Measurements from ENCODE around the gene ELL2.

Gene ELL2

GRCh38 chr5:95956021-95956899 lies 5.4 kb downstream of the ELL2 start:
- DNase-seq (ENCODE audit: low spot score), result no peak

- no peak for DNase-seq (ENCODE audit: low spot score)
Measured at GRCh38 chr5:95954716-95955115, 6.9 kb downstream of the ELL2 start.

GRCh38 chr5:95953021-95953702 lies 8.5 kb downstream of the ELL2 start:
- no peak for DNase-seq (ENCODE audit: low spot score)

DNA sequence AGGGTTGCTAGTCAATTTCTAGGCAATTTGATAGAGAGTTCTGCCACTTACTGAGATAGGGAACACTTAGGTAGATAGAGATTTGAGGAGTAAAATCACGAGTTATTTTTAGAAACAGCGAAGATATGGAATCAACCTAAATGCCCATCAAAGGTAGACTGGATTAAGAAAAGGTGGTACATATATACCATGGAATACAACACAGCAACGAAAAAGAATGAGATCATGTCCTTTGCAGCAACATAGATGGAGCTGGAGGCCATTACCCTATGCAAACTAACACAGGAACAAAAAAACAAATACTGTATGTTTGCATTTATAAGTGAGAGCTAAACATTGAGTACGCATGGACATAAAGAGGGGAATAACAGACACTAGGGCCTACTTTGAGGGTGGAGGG lies 9.7 kb downstream of the ELL2 start:
- DNase-seq (ENCODE audit: low spot score), result no peak

GRCh38 chr5:95949810-95950209 lies 11.8 kb downstream of the ELL2 start:
- DNase-seq (ENCODE audit: low spot score), result no peak

- no peak for DNase-seq (ENCODE audit: low spot score)
Measured at GRCh38 chr5:95948631-95949030, 13.0 kb downstream of the ELL2 start.

DNA sequence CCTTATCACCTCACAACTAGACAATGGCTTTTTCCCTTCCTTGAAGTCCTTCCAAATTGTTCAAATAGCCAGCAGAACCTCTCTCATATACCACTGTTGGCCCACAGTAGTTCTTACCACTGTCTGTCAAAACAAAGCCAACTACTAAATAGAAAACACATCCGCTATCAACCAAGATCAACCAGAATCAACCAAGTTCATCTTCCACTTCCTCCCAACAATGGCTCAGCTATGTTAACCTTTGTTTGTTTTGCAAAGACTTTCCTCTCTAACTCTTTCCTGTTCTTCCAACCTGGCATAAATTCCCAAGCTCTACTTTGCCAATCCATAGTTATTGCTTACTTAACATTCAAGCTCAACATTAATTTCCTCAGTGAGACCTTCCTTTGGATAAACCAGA lies 15.2 kb downstream of the ELL2 start:
- no peak for DNase-seq (ENCODE audit: low spot score)

- no peak for DNase-seq (ENCODE audit: low spot score)
Measured at GRCh38 chr5:95942968-95943367, 18.7 kb downstream of the ELL2 start.

GRCh38 chr5:95942414-95942813 lies 19.2 kb downstream of the ELL2 start:
- DNase-seq (ENCODE audit: low spot score), result no peak

DNA sequence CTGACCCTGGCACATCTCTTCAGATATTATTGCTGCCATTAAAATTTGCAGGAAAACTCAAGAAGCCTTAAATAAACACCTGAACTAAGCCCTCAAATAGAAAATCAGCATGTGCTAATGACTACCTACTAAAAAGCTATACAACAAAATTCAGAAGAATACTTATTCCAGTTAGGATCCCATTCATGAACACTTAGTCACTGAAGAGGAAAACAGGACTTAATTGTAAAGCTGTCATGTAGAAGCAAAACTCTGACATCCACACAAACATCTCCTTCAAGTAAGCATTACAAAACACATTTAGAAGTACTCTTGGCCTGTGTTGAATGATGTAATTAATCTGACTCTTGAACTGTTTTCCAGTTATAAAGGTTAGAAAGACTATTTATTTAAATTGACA lies 19.9 kb downstream of the ELL2 start:
- no peak for DNase-seq (ENCODE audit: low spot score)

DNA sequence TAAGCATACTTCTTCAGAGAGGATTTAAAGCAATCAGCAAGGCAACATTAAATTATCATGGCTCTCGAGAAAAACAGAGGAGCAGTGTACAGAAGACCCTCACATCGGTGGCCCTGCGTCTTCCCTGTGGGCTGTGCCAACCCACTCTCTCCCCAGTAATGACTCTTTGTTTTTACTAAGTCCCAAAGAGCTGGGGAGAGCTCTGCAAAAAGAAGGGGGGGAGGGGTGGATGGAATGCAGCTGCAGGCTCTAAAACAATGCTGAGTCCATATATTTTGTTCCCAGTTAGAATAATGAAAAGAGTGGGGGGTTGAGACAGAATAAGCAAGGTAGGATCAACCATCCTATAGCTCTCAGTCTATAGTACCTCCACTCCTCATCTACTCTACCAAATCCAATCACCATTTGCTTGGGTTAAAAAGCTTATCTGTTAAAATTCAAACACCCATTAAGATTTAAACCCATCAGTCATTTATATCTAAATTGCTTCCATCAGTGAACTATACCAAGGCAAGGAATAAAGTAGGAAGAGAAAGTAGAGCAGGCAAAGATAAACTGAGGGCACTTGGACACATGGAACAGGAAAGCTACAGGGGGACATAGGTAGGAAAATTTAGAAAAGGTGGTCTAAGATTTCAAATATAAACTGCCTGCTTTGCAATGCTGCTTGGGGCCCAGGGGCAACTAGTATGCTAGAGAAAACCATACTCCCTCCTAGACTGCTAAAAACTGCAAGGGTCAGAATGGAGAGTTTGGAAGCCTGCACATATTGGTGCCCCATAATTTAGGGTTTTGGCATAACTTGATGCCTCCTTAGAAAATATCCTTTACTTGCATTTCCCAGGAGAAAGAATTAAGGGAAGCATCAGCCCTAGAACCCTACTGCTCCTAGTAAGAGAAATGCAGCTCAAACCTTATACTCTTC lies 20.6 kb downstream of the ELL2 start:
- DNase-seq (ENCODE audit: low spot score), result no peak

DNA sequence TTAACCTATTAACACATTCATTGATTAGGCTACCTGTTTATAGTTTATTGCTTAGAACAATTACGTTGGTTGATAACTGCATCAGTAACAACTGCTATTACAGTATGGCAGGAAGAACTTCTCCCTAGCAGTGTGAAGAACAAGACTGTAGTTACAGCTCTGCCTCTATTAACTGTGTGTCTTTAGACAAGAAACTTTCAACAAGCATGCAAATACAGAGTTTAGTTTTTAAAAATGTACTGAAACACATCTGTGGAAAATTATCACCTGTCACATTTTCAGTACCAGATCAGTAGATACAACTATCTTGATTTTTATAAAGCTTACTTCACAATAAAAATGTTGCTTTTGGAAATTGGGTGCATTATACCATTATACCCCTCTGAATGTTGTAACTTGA lies 22.2 kb downstream of the ELL2 start:
- no peak for DNase-seq (ENCODE audit: low spot score)

- no peak for DNase-seq (ENCODE audit: low spot score)
Measured at GRCh38 chr5:95938766-95939165, 22.9 kb downstream of the ELL2 start.

- no peak for DNase-seq (ENCODE audit: low spot score)
Measured at GRCh38 chr5:95938347-95938746, 23.3 kb downstream of the ELL2 start.

DNA sequence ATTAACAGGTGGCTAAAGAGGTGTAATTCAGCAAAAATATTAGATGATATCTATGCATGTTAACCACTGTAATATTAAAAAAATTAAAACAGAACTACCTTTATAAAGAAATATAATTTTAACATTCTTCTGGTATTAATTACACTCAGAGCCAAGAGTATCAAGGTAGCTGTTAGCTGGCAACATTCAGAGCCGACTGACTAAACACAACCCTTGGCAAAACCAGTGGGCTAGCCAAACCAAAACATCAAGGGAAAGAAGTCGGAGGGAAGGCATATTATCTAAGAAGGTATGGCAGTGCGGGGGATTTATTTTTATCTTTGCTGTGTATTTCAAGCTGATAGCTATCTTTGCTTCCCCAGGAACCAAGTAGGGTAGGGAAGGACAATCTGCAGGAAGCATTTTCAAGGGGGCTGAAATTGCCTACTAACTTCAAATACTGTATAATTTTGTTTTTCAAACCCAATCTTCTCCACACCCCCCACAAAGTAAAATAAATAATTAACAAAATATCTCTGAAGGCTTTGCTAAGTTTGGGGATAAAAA lies 24.0 kb downstream of the ELL2 start:
- DNase-seq (ENCODE audit: low spot score), result no peak

- DNase-seq (ENCODE audit: low spot score), result no peak
Measured at GRCh38 chr5:95936812-95937397, 24.7 kb downstream of the ELL2 start.

GRCh38 chr5:95935553-95936100 lies 26.0 kb downstream of the ELL2 start:
- no peak for DNase-seq (ENCODE audit: low spot score)

- DNase-seq (ENCODE audit: low spot score), result no peak
Measured at GRCh38 chr5:95934207-95934804, 27.3 kb downstream of the ELL2 start.

- DNase-seq (ENCODE audit: low spot score), result no peak
Measured at GRCh38 chr5:95932941-95933340, 28.7 kb downstream of the ELL2 start.

DNA sequence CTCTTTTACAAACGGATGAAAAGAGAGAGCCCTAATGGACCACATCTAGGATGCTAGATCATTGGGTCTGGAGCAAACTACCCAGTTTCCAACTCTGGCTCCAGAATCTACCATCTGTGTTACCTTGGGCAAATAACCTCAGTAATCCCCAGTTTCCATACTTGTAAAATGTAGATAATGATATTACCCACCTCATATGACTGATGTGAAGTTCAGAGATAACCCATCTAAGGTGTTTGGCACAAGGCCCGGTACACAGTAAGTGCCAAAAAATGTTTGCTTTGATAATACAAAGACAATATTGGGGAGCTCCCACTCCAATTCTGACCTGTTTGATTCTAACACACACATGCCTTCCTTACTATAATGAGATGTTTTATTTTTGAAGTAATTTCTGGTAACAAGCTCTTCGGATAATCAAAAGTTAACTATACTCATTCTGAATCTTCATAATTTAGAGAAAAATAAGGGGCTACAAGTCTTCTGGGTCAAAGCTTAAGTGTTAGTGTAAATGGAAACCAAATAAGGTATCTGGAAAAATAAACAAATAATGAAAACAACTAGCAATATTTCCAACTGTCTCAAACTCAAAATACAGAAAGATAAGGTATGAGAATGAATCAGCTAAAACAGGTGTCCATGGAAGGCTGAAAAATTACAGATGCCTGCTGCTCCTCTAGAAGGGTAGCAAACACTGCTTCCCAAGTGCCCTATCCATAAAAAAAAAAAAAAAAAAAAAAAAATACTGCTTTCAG lies 30.4 kb downstream of the ELL2 start:
- no peak for DNase-seq (ENCODE audit: low spot score)

Data from SW480 (cell line).